Lower leg skin (tissue), 4 donors: ENCODE results near the gene HOXD9. TPM values are rescaled to one million over a fixed set of nuclear protein-coding genes. Genes with fewer than 3 reads are reported as not detected.
A peak's percentile ranks its signal among the peaks of the same experiment; 100 is the strongest.

Source experiments
- DNase-seq, 2 donors: peaks; one replicate each; pipeline ENCODE4 v3.0.0-alpha.2; 2019; ENCODE audit warnings: low spot score in 2 of 2
- H3K4me3 ChIP-seq: fragments of 200-600 bp; sonication (generic); 2 replicates; pipeline ENCODE4 v1.5.1; 2017; ENCODE audit warnings: mild to moderate bottlenecking, low read depth; ENCODE audit not compliant: poor library complexity, severe bottlenecking
- POLR2A ChIP-seq, 2 donors: fragments of 450-650 bp; IDR thresholded peaks; one replicate each; pipeline ENCODE4 v1.6.1; 2016 to 2017; ENCODE audit warnings: antibody characterized with exemption in 2 of 2, mild to moderate bottlenecking in 1 of 2, moderate library complexity in 1 of 2
- WGBS, 2 donors: methylation state at CpG; one replicate each; pipeline ENCODE4 v1.1.5; 2018; 5-methylcytosine and 5-hydroxymethylcytosine counted together
- intact Hi-C: fragments of 100-400 bp; cut with DNase I; formaldehyde crosslinking; loops from one replicate; pipeline ENCODE4 v1.15.0; 2023; ENCODE audit warnings: low total_unique reads
- total RNA-seq, 4 donors: library from RNA; depleted of rRNA; stranded (reverse); fragments of >200 nt; gene quantifications; one replicate each; pipeline ENCODE4 v1.1.0, GENCODE V29; 2016
- TF ChIP-seq, protein P1 (sequence below), 3 donors: fragments of 450-650 bp; IDR thresholded peaks; one replicate each; pipeline ENCODE4 v1.5.1; 2016; ENCODE audit warnings: antibody characterized with exemption in 3 of 3, mild to moderate bottlenecking in 3 of 3, moderate library complexity in 2 of 3

The HOXD9 gene
- total RNA-seq, 4 donors from 2014 or later, result 0.89 to 5.3 (median 2.1) TPM

GRCh38 chr2:176084611-176085119 is 37.9 kb upstream of the HOXD9 start:
- WGBS, 2 donors, result 4 to 6% methylated on average over 26 of the region's 26 CpGs
- no peak overlapping the region for H3K4me3 ChIP-seq
- intact Hi-C loops, result loop anchor here (5.0 kb wide), 1 partner anchor 397 kb away; no protein-coding TSS in a partner anchor

DNA sequence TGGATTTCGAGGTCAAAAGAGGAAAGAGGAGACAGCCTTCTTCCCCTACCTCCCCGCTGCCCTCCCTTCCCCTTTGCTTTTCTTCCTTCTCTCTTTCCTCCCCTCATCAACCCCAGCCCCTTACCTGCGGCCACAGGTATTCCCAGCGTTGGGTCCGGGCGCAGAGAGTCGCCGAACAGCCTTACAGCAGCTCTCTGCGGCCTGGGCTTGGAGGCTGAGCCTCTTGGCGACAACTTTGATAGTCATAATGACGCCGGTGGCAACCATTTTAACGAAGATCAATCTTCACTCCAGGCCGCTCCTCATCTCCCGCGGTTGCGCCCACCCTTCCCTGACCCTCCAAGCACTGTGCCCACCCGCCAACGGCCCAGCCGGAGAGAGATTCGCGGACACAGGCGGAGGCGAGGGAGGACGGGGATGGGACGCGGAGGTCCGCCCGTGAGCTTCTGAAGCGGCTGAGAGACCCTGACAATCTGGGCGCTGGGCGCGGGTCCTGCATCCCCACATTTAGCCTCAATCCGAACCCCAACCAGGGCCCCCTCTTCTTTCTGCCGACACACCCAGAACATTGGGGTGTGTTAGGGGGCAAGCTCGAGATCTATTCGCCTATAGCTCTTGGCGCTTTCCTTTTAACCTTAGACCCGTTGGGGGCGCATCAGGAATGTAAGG is 37.3 kb upstream of the HOXD9 start:
- TF ChIP-seq, protein P1, sequence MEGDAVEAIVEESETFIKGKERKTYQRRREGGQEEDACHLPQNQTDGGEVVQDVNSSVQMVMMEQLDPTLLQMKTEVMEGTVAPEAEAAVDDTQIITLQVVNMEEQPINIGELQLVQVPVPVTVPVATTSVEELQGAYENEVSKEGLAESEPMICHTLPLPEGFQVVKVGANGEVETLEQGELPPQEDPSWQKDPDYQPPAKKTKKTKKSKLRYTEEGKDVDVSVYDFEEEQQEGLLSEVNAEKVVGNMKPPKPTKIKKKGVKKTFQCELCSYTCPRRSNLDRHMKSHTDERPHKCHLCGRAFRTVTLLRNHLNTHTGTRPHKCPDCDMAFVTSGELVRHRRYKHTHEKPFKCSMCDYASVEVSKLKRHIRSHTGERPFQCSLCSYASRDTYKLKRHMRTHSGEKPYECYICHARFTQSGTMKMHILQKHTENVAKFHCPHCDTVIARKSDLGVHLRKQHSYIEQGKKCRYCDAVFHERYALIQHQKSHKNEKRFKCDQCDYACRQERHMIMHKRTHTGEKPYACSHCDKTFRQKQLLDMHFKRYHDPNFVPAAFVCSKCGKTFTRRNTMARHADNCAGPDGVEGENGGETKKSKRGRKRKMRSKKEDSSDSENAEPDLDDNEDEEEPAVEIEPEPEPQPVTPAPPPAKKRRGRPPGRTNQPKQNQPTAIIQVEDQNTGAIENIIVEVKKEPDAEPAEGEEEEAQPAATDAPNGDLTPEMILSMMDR (IDR thresholded peaks at IDR 0.05), result no peak
- TF ChIP-seq POLR2A (IDR thresholded peaks at IDR 0.05), result no peak
- WGBS, 2 donors, result 5 to 7% methylated on average over 40 of the region's 40 CpGs
- no peak overlapping the region for H3K4me3 ChIP-seq
- DNase-seq, result peak in 1 of 2 donors; percentile 82
- intact Hi-C loops, result loop anchor here (5.0 kb wide), 1 partner anchor 398 kb away; no protein-coding TSS in a partner anchor

More at GRCh38 chr2:176084611-176085119, 37.9 kb upstream of the HOXD9 start:
- no peak for TF ChIP-seq POLR2A (IDR thresholded peaks at IDR 0.05)
- TF ChIP-seq, protein P1 (IDR thresholded peaks at IDR 0.05), result no peak
- DNase-seq, result peak in 1 of 2 donors; percentile 65

DNA sequence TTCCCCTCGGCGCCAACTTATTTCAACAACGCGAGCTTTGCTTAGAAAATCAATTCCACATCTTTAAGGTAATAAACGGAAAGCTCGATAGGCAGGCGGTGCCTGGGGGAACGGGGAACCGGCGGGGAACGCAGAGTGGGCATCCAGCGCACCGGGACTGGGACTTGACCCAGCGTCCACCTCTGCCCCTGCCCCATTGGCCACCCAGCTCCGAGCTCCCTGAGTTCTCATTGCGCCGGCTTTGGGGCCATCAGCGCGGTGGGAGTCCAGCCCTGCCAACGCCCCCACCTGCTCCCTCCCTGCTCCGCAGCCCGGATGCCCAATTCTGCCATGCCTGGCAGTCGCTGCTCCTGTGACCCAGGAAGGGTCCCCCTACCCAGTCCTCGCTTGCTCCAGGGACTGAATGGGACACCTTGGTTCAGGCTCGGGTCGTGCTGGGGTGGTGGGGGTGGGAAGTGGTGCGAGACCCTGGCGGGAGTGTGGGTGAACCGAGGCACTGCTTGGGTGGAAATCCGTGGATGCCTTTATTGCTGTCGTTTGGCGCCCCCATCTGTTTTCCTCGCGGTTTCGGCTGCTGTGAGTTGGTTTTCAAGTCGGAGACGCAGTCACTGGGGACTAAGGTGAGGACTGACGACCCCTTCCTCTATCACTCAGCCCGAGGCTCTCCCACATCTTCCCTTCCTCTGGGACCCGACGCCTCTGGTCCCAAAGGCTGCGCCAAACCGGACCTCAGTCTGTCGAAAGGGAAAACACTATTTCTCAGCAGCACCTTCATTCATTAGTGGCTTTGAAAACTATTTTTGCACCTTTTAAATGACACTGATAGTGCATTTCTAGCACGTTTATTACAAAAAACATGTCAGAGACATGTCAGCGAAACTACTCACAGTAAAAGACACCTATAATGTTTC is 36.4 kb upstream of the HOXD9 start:
- no peak overlapping the region for H3K4me3 ChIP-seq
- peak in 1 of 2 donors; percentile 84 for DNase-seq
- intact Hi-C loops, result loop anchor here (5.0 kb wide), 1 partner anchor 399 kb away; no protein-coding TSS in a partner anchor
- TF ChIP-seq POLR2A (IDR thresholded peaks at IDR 0.05), result no peak
- TF ChIP-seq, protein P1 (IDR thresholded peaks at IDR 0.05), result no peak
- 5 to 6% methylated on average over 45 to 46 of the region's 46 CpGs for WGBS, 2 donors

GRCh38 chr2:176087330-176088047 is 35.0 kb upstream of the HOXD9 start:
- DNase-seq, result peak in 1 of 2 donors; percentile 68
- H3K4me3 ChIP-seq, result no peak overlapping the region
- intact Hi-C loops, result loop anchor here (5.0 kb wide), 1 partner anchor 400 kb away; no protein-coding TSS in a partner anchor
- 45 to 46% methylated on average over 29 of the region's 29 CpGs for WGBS, 2 donors
- TF ChIP-seq POLR2A (IDR thresholded peaks at IDR 0.05), result no peak
- TF ChIP-seq, protein P1 (IDR thresholded peaks at IDR 0.05), result no peak
